Measurements from ENCODE around the gene ERBB4.
"Not testable (repeated sequence)": the region's sequence is repeated elsewhere in the genome, so short reads cannot be mapped to it uniquely, and the experiment has no call there.

ERBB4 gene

GRCh38 chr2:212227755-212228154, 310.8 kb downstream of the ERBB4 start:
- no peak for DNase-seq (ENCODE audit: low read depth in 1 of 2, low spot score in 1 of 2)

- no peak for DNase-seq (ENCODE audit: low read depth in 1 of 2, low spot score in 1 of 2)
Measured at GRCh38 chr2:212226114-212226513, 312.5 kb downstream of the ERBB4 start.

- DNase-seq (ENCODE audit: low read depth in 1 of 2, low spot score in 1 of 2), result no peak
Measured at GRCh38 chr2:212223696-212224095, 314.9 kb downstream of the ERBB4 start.

GRCh38 chr2:212213191-212213590, 325.4 kb downstream of the ERBB4 start:
- DNase-seq (ENCODE audit: low read depth in 1 of 2, low spot score in 1 of 2), result no peak

GRCh38 chr2:212208467-212208866, 330.1 kb downstream of the ERBB4 start:
- DNase-seq (ENCODE audit: low read depth in 1 of 2, low spot score in 1 of 2), result no peak

- DNase-seq (ENCODE audit: low read depth in 1 of 2, low spot score in 1 of 2), result no peak
Measured at GRCh38 chr2:212197776-212198175, 340.8 kb downstream of the ERBB4 start.

- DNase-seq (ENCODE audit: low read depth in 1 of 2, low spot score in 1 of 2), result no peak
Measured at GRCh38 chr2:212195626-212196025, 343.0 kb downstream of the ERBB4 start.

- DNase-seq (ENCODE audit: low read depth in 1 of 2, low spot score in 1 of 2), result no peak
Measured at GRCh38 chr2:212194396-212194795, 344.2 kb downstream of the ERBB4 start.

GRCh38 chr2:212193803-212194202, 344.8 kb downstream of the ERBB4 start:
- DNase-seq (ENCODE audit: low read depth in 1 of 2, low spot score in 1 of 2), result no peak

GRCh38 chr2:212193056-212193455, 345.5 kb downstream of the ERBB4 start:
- no peak for DNase-seq (ENCODE audit: low read depth in 1 of 2, low spot score in 1 of 2)

GRCh38 chr2:212191438-212191837, 347.2 kb downstream of the ERBB4 start:
- not testable (repeated sequence) for DNase-seq (ENCODE audit: low read depth in 1 of 2, low spot score in 1 of 2)

- DNase-seq (ENCODE audit: low read depth in 1 of 2, low spot score in 1 of 2), result no peak
Measured at GRCh38 chr2:212186166-212186565, 352.4 kb downstream of the ERBB4 start.

- DNase-seq (ENCODE audit: low read depth in 1 of 2, low spot score in 1 of 2), result no peak
Measured at GRCh38 chr2:212181646-212182045, 357.0 kb downstream of the ERBB4 start.

GRCh38 chr2:212180408-212181083, 358.1 kb downstream of the ERBB4 start:
- no peak for DNase-seq (ENCODE audit: low read depth in 1 of 2, low spot score in 1 of 2)

- DNase-seq (ENCODE audit: low read depth in 1 of 2, low spot score in 1 of 2), result no peak
Measured at GRCh38 chr2:212177724-212178123, 360.9 kb downstream of the ERBB4 start.

- no peak for DNase-seq (ENCODE audit: low read depth in 1 of 2, low spot score in 1 of 2)
Measured at GRCh38 chr2:212176151-212176550, 362.5 kb downstream of the ERBB4 start.

- DNase-seq (ENCODE audit: low read depth in 1 of 2, low spot score in 1 of 2), result no peak
Measured at GRCh38 chr2:212173756-212174510, 364.7 kb downstream of the ERBB4 start.

GRCh38 chr2:212173331-212173730, 365.3 kb downstream of the ERBB4 start:
- no peak for DNase-seq (ENCODE audit: low read depth in 1 of 2, low spot score in 1 of 2)

GRCh38 chr2:212170382-212170781, 368.2 kb downstream of the ERBB4 start:
- DNase-seq (ENCODE audit: low read depth in 1 of 2, low spot score in 1 of 2), result no peak

GRCh38 chr2:212158081-212158480, 380.5 kb downstream of the ERBB4 start:
- no peak for DNase-seq (ENCODE audit: low read depth in 1 of 2, low spot score in 1 of 2)

- no peak for DNase-seq (ENCODE audit: low read depth in 1 of 2, low spot score in 1 of 2)
Measured at GRCh38 chr2:212157012-212157411, 381.6 kb downstream of the ERBB4 start.

GRCh38 chr2:212156088-212156487, 382.5 kb downstream of the ERBB4 start:
- no peak for DNase-seq (ENCODE audit: low read depth in 1 of 2, low spot score in 1 of 2)

- DNase-seq (ENCODE audit: low read depth in 1 of 2, low spot score in 1 of 2), result no peak
Measured at GRCh38 chr2:212154477-212154878, 384.1 kb downstream of the ERBB4 start.
